Neural progenitor cell (in vitro differentiated cells): ENCODE data around the gene EPHX1. TPM values are rescaled to one million over a fixed set of nuclear protein-coding genes. Genes with fewer than 3 reads are reported as not detected.
A peak's percentile ranks its signal among the peaks of the same experiment; 100 is the strongest.

ENCODE experiments used
- DNase-seq: peaks from one replicate; pipeline ENCODE4 v3.0.0-alpha.2; 2016; ENCODE audit warnings: low spot score
- H2AFZ ChIP-seq: fragments of 200-600 bp; sonication (generic); replicated peaks from 2 replicates; pipeline ENCODE4 v1.6.1; 2016; ENCODE audit warnings: antibody characterized with exemption
- H3F3A ChIP-seq: fragments of 200-600 bp; sonication (generic); 2 replicates; pipeline ENCODE4 v1.6.1; 2016; ENCODE audit warnings: antibody characterized with exemption, low read depth
- H3K27ac ChIP-seq: fragments of 200-600 bp; sonication (generic); 2 replicates; pipeline ENCODE4 v1.5.1; 2016; ENCODE audit warnings: mild to moderate bottlenecking
- H3K27me3 ChIP-seq: fragments of 200-600 bp; sonication (generic); 2 replicates; pipeline ENCODE4 v1.6.1; 2016; ENCODE audit warnings: mild to moderate bottlenecking, moderate library complexity
- H3K36me3 ChIP-seq: fragments of 200-600 bp; sonication (generic); 2 replicates; pipeline ENCODE4 v1.5.1; 2016
- H3K4me1 ChIP-seq: fragments of 200-600 bp; sonication (generic); 2 replicates; pipeline ENCODE4 v1.6.1; 2016; ENCODE audit warnings: mixed run types
- H3K4me2 ChIP-seq: fragments of 200-600 bp; sonication (generic); 2 replicates; pipeline ENCODE4 v1.6.1; 2016
- H3K4me3 ChIP-seq: fragments of 200-600 bp; sonication (generic); 2 replicates; pipeline ENCODE4 v1.5.1; 2016
- H3K79me2 ChIP-seq: fragments of 200-600 bp; sonication (generic); 2 replicates; pipeline ENCODE4 v1.6.1; 2016; ENCODE audit warnings: low read depth
- H3K9ac ChIP-seq: fragments of 200-600 bp; sonication (generic); 2 replicates; pipeline ENCODE4 v1.6.1; 2016
- H3K9me3 ChIP-seq: fragments of 200-600 bp; sonication (generic); 2 replicates; pipeline ENCODE4 v1.5.1; 2016; ENCODE audit warnings: low read depth
- H4K20me1 ChIP-seq: fragments of 200-600 bp; sonication (generic); 2 replicates; pipeline ENCODE4 v1.6.1; 2016; ENCODE audit warnings: low read depth
- H3K27ac Mint-ChIP-seq: 3 replicates; pipeline ENCODE4 v1.8.0; 2021; ENCODE audit warnings: mixed read lengths
- H3K27me3 Mint-ChIP-seq: 2 replicates; pipeline ENCODE4 v1.8.0; 2022; ENCODE audit warnings: low read depth, mild to moderate bottlenecking, inconsistent platforms, moderate library complexity, mixed read lengths; ENCODE audit not compliant: insufficient read depth
- H3K36me3 Mint-ChIP-seq: 3 replicates; pipeline ENCODE4 v1.8.0; 2021; ENCODE audit warnings: mixed read lengths
- H3K4me1 Mint-ChIP-seq: 3 replicates; pipeline ENCODE4 v1.8.0; 2021; ENCODE audit warnings: mixed read lengths
- H3K4me3 Mint-ChIP-seq: 3 replicates; pipeline ENCODE4 v1.8.0; 2021; ENCODE audit warnings: mild to moderate bottlenecking, moderate library complexity, mixed read lengths
- H3K9me3 Mint-ChIP-seq: 3 replicates; pipeline ENCODE4 v1.8.0; 2020; ENCODE audit warnings: mixed read lengths
- CTCF ChIP-seq: fragments of 200-600 bp; sonication (generic); IDR thresholded peaks from 2 replicates; pipeline ENCODE4 v1.5.1; 2017; ENCODE audit warnings: antibody characterized with exemption, mild to moderate bottlenecking
- EZH2 ChIP-seq: fragments of 200-600 bp; sonication (generic); IDR thresholded peaks from 2 replicates; pipeline ENCODE4 v1.6.1; 2017; ENCODE audit warnings: antibody characterized with exemption, mild to moderate bottlenecking, moderate library complexity
- EZH2phosphoT487 ChIP-seq: fragments of 200-600 bp; sonication (generic); IDR thresholded peaks from 2 replicates; pipeline ENCODE4 v1.6.1; 2017; ENCODE audit warnings: antibody characterized with exemption
- total RNA-seq: library from RNA; depleted of rRNA; stranded (reverse); fragments of >200 nt; gene quantifications from 2 replicates; pipeline ENCODE4 v1.2.3, GENCODE V29; 2015; ENCODE audit warnings: low replicate concordance

The EPHX1 gene
- total RNA-seq, 1 donor from 2014 or later, result 4.3 TPM

DNA sequence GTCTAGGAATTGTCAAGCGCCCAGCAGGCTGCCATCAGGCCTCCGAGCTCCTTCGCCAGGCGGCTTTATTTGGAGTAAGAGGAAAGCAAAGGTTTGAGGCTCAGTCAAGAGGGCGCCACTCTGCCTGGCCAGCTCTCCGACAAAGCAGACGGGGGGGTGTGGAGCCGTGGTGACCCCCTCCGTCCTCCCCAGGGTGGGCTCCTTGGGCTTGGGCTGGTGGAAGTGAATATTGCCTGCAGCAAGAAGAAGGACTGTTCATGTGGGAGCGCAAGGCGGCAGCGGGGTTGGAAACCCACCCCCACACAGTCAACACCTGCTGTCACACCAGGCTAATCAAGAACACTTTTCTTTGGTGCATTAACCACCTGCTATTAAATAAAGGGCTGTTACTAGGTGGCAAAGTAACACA lies 14.6 kb downstream of the EPHX1 start:
- H4K20me1 ChIP-seq, result peaks cover 23% of the 10 kb centered on the region
- peak overlapping the region; percentile 76 for H3K27ac Mint-ChIP-seq
- H3F3A ChIP-seq, result peaks cover 10% of the 10 kb centered on the region
- H3K27me3 Mint-ChIP-seq, result peaks cover 2% of the 10 kb centered on the region
- no peak overlapping the region for H3K4me3 ChIP-seq
- H3K9me3 Mint-ChIP-seq, result no peaks in the 10 kb centered on the region
- no peaks in the 10 kb centered on the region for H3K27me3 ChIP-seq
- TF ChIP-seq EZH2phosphoT487 (no peak), CTCF (no peak), EZH2 (no peak)
- peaks cover 22% of the 10 kb centered on the region for H3K4me1 ChIP-seq
- H3K27ac ChIP-seq, result no peak overlapping the region
- H3K9ac ChIP-seq, result no peak overlapping the region
- no peaks in the 10 kb centered on the region for H3K36me3 Mint-ChIP-seq
- no peaks in the 10 kb centered on the region for H3K9me3 ChIP-seq
- DNase-seq, result peak; percentile 55
- no peaks in the 10 kb centered on the region for H3K36me3 ChIP-seq
- H3K4me1 Mint-ChIP-seq, result peaks cover 37% of the 10 kb centered on the region
- no peak overlapping the region for H3K4me3 Mint-ChIP-seq
- H2AFZ ChIP-seq, result no peak overlapping the region
- peak overlapping the region; percentile 58 for H3K4me2 ChIP-seq
- H3K79me2 ChIP-seq, result no peaks in the 10 kb centered on the region

GRCh38 chr1:225825078-225825477 lies 15.2 kb downstream of the EPHX1 start:
- Mint-ChIP-seq H3K27me3 (peaks cover 2% of the 10 kb centered on the region), H3K9me3 (no peaks in the 10 kb centered on the region), H3K36me3 (no peaks in the 10 kb centered on the region), H3K4me1 (peaks cover 34% of the 10 kb centered on the region), H3K27ac (no peak overlapping the region), H3K4me3 (no peak overlapping the region)
- no peaks in the 10 kb centered on the region for H3K27me3 ChIP-seq
- peak overlapping the region; percentile 58 for H3K4me2 ChIP-seq
- peaks cover 22% of the 10 kb centered on the region for H3K4me1 ChIP-seq
- peaks cover 10% of the 10 kb centered on the region for H3F3A ChIP-seq
- peak overlapping the region; percentile 70 for H3K27ac ChIP-seq
- H3K4me3 ChIP-seq, result no peak overlapping the region
- H2AFZ ChIP-seq, result no peak overlapping the region
- H4K20me1 ChIP-seq, result peaks cover 23% of the 10 kb centered on the region
- H3K9ac ChIP-seq, result no peak overlapping the region
- TF ChIP-seq EZH2, result no peak
- no peak for TF ChIP-seq CTCF
- no peak for TF ChIP-seq EZH2phosphoT487
- H3K9me3 ChIP-seq, result no peaks in the 10 kb centered on the region
- DNase-seq, result no peak
- H3K36me3 ChIP-seq, result no peaks in the 10 kb centered on the region
- no peaks in the 10 kb centered on the region for H3K79me2 ChIP-seq

DNA sequence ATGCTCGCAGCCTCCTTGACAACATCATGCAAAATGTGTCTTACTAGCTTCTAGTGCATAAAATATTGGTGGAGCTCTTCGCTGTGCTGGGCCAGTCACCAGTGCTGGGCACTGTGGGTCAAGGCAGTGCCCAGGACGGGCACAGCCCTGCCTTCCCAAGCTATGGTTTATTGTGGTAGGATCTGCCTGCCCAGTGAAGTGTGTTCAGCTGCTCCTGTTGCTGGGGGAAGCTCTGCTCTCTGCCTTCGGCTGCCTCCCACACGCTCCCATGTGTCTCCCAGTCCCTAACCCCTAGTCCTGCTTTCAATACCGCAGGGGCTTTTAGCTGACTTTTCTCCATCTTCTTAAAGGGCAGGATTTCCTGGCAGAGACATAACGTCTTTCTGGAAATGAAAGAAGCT lies 15.7 kb downstream of the EPHX1 start:
- Histone ChIP-seq H2AFZ (no peak overlapping the region), H3K4me1 (peaks cover 22% of the 10 kb centered on the region), H3K27me3 (no peaks in the 10 kb centered on the region), H3K4me3 (no peak overlapping the region), H3K27ac (peak overlapping the region; percentile 70), H3K4me2 (no peak overlapping the region), H3F3A (peaks cover 10% of the 10 kb centered on the region), H3K9me3 (no peaks in the 10 kb centered on the region), H3K36me3 (no peaks in the 10 kb centered on the region), H3K9ac (no peak overlapping the region), H3K79me2 (no peaks in the 10 kb centered on the region), H4K20me1 (peaks cover 23% of the 10 kb centered on the region)
- Mint-ChIP-seq H3K4me1 (peaks cover 34% of the 10 kb centered on the region), H3K27ac (no peak overlapping the region), H3K9me3 (no peaks in the 10 kb centered on the region), H3K4me3 (peak overlapping the region; percentile 64), H3K36me3 (no peaks in the 10 kb centered on the region), H3K27me3 (peaks cover 2% of the 10 kb centered on the region)
- TF ChIP-seq EZH2phosphoT487, result no peak
- no peak for TF ChIP-seq EZH2
- no peak for TF ChIP-seq CTCF
- DNase-seq, result no peak
